HG03558 (cell line): ENCODE data around the gene ZMYND8.
"Not testable (repeated sequence)": the region's sequence is repeated elsewhere in the genome, so short reads cannot be mapped to it uniquely, and the experiment has no call there.

ENCODE experiments used
- ATAC-seq: cut with Tn5 transposase; IDR thresholded peaks from one replicate; pipeline ENCODE4 v1.9.1; 2021; ENCODE audit warnings: moderate number of reproducible peaks; ENCODE audit not compliant: unreplicated experiment; ENCODE audit errors: extremely low read depth

Gene ZMYND8

DNA sequence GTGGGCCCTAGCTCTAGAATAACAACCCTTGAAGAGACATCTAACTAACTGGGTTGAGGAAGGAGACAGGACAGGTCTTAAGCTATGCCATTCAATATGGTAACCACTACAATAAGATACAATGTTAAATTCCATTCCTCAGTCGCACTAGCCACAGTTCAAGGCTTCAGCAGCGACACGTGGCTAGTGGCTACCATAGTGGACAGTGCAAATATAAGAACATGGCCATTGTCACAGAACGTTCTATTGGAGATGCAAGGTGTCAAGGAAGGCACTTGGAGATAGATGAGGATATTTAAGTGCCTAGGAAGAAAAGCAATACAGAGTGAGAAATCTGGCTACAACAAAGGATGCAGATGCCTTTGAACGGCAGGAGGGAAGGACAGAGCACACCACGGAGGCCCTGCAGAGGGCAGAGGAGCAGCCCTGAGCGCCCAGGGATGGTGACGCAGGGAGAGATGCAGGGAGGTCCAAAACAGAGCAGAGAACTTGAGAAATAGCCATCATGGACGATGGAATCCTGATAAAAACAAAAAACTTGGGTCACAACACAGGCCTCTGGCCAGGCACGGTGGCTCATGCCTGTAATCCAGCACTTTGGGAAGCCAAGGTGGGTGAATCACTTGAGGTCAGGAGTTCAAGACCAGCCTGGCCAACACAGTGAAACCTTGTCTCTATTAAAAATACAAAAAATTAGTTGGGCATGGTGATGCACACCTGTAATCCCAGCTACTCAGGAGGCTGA is 140.7 kb downstream of the ZMYND8 start:
- ATAC-seq, result no peak

GRCh38 chr20:47213966-47214365 is 142.5 kb downstream of the ZMYND8 start:
- ATAC-seq, result no peak

DNA sequence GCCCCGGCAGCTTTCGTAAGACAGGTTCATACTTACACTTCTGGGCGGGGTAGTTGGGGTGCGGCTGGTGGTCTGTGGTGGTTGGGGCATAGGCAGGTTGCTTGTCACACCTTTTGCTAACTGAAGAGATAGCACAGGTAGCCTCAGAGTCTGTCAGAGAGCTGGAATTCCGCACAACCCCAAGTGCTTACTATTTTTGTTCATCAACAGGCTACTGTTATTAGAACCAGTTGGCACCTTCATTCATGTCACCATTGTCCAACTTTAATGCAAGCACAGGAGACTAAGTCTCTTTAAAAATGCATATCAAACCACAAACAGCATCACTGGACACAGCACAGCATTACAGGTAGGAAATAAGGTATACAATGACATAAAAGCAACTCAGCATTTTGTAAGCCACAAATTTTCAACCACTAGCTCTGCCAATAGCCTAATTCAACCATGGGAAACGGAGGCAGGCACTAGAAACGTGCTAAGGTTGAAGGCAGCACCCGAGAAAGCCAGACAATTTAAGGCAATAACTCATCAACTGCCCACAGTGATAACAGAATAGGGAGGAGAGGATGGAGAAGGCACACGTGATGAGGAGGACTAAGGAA is 143.8 kb downstream of the ZMYND8 start:
- ATAC-seq, result no peak

DNA sequence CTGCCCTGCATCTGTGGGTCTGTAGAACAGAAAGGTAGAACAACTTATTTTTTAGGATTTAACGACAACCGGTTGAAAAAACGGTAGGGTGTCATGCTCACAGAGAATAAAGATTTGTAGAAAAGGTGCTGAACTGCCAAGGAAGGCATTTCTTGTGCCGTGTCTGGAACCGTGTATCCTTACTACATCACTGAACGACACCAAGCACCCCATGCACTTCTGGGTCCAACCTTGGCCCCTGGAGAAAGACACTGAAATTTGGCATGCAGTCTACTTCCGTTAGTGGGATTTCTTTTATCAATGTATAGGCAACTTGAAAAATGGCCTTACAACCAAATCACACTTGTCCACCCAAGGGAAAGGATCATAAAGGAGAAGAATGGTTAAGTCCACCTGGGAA is 145.5 kb downstream of the ZMYND8 start:
- no peak for ATAC-seq

DNA sequence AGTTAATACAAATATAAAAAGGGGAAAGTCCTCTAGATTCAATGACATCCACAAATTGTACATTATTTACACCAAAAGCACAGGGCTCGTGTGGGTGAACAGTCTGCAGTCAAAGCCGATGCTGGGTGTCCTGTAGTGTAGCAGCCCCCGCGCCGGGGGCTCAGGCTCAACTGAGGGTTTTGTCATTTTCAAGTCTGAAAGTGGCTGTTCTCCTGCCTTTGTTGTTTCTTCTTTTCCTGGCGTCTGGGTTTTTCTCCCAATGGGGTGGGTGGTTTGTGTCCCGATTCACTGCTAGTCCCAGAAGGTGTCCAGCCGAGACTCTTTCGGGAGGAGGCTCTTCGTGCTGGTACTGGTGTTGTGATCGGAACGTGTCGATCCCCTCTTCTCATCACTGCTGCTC is 146.0 kb downstream of the ZMYND8 start:
- no peak for ATAC-seq

DNA sequence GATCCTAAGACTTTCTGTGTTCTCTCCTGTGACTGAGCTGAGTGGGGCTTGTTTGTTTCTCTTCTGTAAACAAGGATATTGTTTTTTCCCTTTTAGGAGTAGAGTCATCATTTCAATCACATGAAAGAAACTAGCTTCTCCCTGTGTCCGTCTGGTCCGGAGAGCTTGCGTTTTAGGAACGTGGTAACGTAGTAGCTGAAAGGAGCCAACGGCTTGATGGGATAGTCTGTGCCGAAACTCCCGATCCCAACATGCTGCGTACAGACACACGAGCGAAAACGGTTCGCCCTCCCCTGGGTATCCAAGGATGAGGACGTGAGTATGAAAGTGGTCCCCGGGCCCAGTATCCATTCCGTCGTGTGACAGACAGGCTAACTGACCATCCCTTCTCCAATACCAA is 146.5 kb downstream of the ZMYND8 start:
- no peak for ATAC-seq

DNA sequence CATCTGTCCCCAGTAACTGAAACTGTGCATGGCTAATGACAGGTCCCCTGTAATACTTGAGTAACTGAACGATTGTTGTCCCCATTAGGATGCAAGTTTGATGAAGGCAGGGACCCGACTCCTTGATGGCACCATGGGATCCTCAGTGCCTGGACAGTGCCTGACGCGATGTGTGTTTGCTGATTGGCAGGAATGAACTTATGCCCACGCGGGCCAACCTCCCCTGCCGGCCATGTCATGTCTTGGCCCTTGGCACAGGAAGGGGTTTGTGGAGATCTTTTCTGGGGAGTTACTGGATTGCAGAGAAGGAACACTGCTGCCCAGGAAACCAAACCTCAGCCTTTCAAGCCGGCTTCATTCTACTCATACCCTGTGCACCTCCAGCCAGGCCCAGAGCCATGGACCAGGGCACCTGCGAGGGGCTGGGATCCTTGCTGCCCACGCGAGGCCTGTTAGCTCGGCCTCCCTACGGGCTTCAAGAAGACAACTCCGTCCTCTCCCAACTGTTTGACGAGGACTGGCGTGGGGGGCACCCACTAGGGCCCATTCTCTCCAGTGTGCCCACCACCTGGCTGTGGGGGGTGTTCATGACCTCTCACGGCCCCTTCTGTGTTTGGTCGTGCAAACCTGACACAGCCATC is 147.8 kb downstream of the ZMYND8 start:
- ATAC-seq, result no peak

DNA sequence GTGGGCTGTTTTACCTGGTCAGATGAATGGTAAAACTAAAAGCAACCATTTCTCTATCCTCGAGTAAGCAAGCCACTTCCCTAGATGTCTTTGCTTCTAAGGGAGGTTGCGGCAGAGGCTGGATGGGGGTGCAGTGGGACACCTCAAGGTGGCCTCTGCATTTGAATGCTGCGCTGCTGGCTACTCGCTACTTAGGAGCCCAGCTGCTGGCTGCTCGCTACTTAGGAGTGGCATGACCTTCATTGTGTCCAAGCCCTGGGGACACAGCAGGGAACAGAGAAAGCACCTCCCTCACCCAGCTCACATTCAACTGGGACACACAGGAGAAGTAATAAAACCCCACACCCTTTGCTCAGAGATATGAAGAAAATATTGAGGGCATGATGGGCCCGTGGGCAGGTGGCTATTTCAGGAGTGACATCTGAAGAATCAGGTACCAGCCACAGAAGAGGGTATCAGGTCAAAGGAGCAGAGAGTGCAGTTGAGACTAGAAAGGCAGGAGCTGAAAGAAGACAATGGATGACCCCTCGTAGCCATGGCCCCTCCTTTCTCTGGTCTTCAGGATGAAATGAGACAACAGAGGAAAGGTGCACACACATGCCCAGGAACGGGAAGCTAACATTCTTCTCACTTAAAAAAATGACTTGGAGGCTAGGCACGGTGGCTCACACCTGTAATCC is 149.4 kb downstream of the ZMYND8 start:
- ATAC-seq, result no peak

DNA sequence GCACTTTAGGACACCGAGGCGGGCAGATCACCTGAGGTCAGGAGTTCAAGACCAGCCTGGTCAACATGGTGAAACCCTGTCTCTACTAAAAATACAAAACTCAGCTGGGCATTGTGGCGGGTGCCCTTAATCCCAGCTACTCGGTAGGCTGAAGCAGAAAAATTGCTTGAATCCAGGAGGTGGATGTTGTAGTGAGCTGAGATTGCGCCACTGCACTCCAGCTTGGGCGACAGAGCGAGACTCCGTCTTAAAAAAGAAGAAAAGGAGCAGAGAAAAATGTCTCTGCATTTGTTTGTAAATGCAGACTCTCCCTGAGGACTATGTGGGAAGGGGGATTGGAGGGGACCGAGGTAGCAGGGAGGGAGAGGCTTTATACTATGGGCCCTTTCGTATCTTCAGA is 149.9 kb downstream of the ZMYND8 start:
- not testable (repeated sequence) for ATAC-seq

- ATAC-seq, result no peak
Measured at GRCh38 chr20:47205577-47206123, 150.8 kb downstream of the ZMYND8 start.

DNA sequence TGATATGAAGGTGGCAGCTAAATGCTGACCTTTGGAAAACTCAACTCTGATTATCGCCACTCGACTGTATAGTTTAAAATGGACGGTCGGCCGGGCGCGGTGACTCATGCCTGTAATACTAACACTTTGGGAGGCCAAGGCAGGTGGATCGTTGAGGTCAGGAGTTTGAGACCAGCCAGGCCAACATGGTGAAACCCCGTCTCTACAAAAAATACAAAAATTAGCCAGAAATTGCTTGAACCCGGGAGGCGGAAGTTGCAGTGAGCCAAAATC is 151.7 kb downstream of the ZMYND8 start:
- not testable (repeated sequence) for ATAC-seq

DNA sequence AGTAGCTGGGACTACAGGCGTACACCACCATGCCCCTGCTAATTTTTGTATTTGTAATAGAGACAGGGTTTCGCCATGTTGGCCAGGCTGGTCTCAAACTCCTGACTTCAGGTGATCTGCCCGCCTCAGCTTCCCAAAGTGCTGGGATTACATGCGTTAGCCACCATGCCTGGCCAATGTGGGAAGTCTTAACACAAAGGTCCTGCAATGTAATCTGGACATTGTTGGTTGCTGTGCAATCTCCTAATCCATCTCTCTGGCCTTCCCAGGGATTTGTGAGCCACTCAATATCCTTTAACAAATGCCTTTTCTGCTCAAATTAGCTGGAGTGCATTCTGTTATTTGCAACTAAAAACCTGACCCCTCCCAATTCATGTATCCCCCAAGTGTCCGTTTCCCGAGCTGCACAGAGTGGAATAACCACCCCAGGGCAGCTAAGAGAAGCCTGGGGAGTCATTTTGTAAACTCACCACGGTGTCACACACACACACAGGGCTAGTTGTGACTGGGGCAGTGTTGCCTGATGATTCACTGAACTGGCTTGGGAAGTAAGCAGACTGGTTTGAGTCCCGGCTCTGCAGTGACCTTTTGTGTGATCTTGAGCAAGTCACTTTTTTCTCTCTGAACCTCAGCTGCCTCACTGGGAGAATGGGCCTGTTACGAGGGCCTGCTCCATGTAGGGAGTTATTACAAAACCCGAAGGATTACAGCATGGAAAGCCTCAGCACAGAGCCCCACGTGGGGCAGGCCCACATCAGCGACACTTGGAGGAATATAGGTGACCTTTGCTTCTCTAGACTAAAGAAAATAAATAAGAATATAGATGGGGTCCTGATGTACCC is 152.3 kb downstream of the ZMYND8 start:
- ATAC-seq, result no peak

- ATAC-seq, result no peak
Measured at GRCh38 chr20:47202733-47203667, 153.5 kb downstream of the ZMYND8 start.

- ATAC-seq, result no peak
Measured at GRCh38 chr20:47201074-47201730, 155.3 kb downstream of the ZMYND8 start.

GRCh38 chr20:47198996-47199552 is 157.4 kb downstream of the ZMYND8 start:
- no peak for ATAC-seq

- ATAC-seq, result no peak
Measured at GRCh38 chr20:47198254-47198671, 158.2 kb downstream of the ZMYND8 start.

GRCh38 chr20:47196091-47197081 is 160.1 kb downstream of the ZMYND8 start:
- ATAC-seq, result no peak
